Neuron (in vitro differentiated cells): Measurements from ENCODE around the gene CRYGD.
A peak's percentile ranks its signal among the peaks of the same experiment; 100 is the strongest.

ENCODE experiments used
- H2AFZ ChIP-seq: one replicate; pipeline ENCODE4 v1.6.1; 2013; ENCODE audit warnings: low read depth, mild to moderate bottlenecking, inconsistent platforms, low read length, moderate library complexity
- H3K27me3 ChIP-seq: one replicate; pipeline ENCODE4 v1.6.1; 2013; ENCODE audit warnings: low read length; ENCODE audit not compliant: insufficient read depth
- H3K36me3 ChIP-seq: one replicate; pipeline ENCODE4 v1.6.1; 2013; ENCODE audit warnings: low read length; ENCODE audit not compliant: insufficient read depth
- H3K4me1 ChIP-seq: one replicate; pipeline ENCODE4 v1.6.1; 2013; ENCODE audit warnings: low read length; ENCODE audit not compliant: insufficient read depth
- H3K4me3 ChIP-seq: 2 replicates; pipeline ENCODE4 v1.5.1; 2013; ENCODE audit warnings: mild to moderate bottlenecking, low read length, moderate library complexity
- H3K9me3 ChIP-seq: one replicate; pipeline ENCODE4 v1.6.1; 2013; ENCODE audit warnings: low read length

CRYGD gene

GRCh38 chr2:208096080-208096479 lies 28.2 kb downstream of the CRYGD start:
- Histone ChIP-seq H3K4me3 (no peak overlapping the region), H3K9me3 (no peaks in the 10 kb centered on the region), H2AFZ (no peak overlapping the region), H3K4me1 (no peaks in the 10 kb centered on the region), H3K27me3 (no peaks in the 10 kb centered on the region), H3K36me3 (no peaks in the 10 kb centered on the region)

GRCh38 chr2:208093128-208093527 lies 31.2 kb downstream of the CRYGD start:
- Histone ChIP-seq H3K27me3 (no peaks in the 10 kb centered on the region), H3K36me3 (no peaks in the 10 kb centered on the region), H3K4me3 (no peak overlapping the region), H2AFZ (no peak overlapping the region), H3K4me1 (no peaks in the 10 kb centered on the region), H3K9me3 (no peaks in the 10 kb centered on the region)

DNA sequence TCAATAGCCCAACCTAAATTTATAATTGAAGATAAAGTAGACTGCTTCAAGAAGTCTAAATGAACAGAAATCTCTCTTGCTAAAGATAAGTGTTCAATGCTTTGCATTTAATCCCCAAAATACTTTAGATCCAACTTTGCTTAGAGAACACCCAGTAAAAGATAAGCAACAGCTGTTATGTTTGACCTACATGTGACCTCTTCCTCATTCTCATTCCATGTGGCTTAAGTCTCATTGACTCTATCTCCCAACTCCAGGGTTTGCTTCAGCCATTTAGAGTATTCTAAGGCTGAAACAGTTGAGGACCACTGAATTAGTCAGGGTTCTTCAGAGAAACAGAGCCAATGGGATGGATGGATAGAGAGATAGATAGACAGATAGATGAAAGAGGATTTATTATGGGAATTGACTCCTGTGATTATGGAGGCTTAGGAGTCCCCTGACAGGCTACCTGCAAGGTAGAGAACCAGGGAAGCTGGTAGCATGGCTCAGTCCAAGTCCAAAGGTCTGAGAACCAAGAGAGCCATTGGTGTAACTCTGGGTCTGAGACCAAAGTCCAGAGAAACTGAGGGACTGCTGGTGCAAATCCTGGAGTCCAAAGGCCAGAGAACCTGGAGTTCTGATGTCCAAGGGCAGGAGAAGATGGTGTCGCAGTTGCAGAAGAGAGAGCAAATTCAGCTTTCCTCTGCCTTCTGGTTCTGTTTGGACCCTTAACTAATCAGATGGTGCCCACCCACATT lies 32.1 kb downstream of the CRYGD start:
- Histone ChIP-seq H3K4me3 (no peak overlapping the region), H3K27me3 (no peaks in the 10 kb centered on the region), H3K4me1 (no peaks in the 10 kb centered on the region), H3K9me3 (no peaks in the 10 kb centered on the region), H2AFZ (no peak overlapping the region), H3K36me3 (no peaks in the 10 kb centered on the region)

- Histone ChIP-seq H2AFZ (no peak overlapping the region), H3K36me3 (no peaks in the 10 kb centered on the region), H3K4me3 (no peak overlapping the region), H3K9me3 (no peaks in the 10 kb centered on the region), H3K4me1 (no peaks in the 10 kb centered on the region), H3K27me3 (no peaks in the 10 kb centered on the region)
These were observed 33.9 kb downstream of the CRYGD start for GRCh38 chr2:208090420-208090819.

GRCh38 chr2:208086029-208086428 lies 38.3 kb downstream of the CRYGD start:
- no peaks in the 10 kb centered on the region for H3K4me1 ChIP-seq
- no peaks in the 10 kb centered on the region for H3K36me3 ChIP-seq
- H3K27me3 ChIP-seq = no peaks in the 10 kb centered on the region
- no peak overlapping the region for H2AFZ ChIP-seq
- H3K9me3 ChIP-seq = no peaks in the 10 kb centered on the region
- H3K4me3 ChIP-seq = no peak overlapping the region

- H3K36me3 ChIP-seq = no peaks in the 10 kb centered on the region
- no peak overlapping the region for H2AFZ ChIP-seq
- H3K4me3 ChIP-seq = no peak overlapping the region
- peaks cover 2% of the 10 kb centered on the region for H3K9me3 ChIP-seq
- no peaks in the 10 kb centered on the region for H3K4me1 ChIP-seq
- H3K27me3 ChIP-seq = no peaks in the 10 kb centered on the region
These were observed 40.5 kb downstream of the CRYGD start for GRCh38 chr2:208083807-208084206.

DNA sequence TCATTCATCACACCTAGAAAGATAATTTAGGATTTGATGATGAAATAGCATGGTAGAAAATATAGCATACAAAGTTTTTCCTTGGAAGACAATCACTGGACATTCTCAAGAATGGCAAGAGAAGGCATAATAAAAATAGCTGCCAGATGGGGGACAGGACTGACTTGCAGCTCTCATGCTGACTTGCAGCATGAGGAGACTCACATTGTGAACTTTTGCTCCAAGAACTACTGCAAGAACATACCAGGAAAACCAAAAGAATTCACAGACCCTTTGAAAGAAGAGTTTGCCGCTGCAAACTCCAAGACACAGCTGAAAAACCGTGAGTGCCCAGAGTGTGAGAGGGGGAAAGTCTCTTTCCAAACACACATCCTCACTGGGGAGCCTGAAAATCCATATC lies 47.0 kb downstream of the CRYGD start:
- H3K36me3 ChIP-seq = no peaks in the 10 kb centered on the region
- no peak overlapping the region for H3K4me3 ChIP-seq
- peaks cover 5% of the 10 kb centered on the region for H3K4me1 ChIP-seq
- peaks cover 2% of the 10 kb centered on the region for H3K9me3 ChIP-seq
- H3K27me3 ChIP-seq = no peaks in the 10 kb centered on the region
- no peak overlapping the region for H2AFZ ChIP-seq

DNA sequence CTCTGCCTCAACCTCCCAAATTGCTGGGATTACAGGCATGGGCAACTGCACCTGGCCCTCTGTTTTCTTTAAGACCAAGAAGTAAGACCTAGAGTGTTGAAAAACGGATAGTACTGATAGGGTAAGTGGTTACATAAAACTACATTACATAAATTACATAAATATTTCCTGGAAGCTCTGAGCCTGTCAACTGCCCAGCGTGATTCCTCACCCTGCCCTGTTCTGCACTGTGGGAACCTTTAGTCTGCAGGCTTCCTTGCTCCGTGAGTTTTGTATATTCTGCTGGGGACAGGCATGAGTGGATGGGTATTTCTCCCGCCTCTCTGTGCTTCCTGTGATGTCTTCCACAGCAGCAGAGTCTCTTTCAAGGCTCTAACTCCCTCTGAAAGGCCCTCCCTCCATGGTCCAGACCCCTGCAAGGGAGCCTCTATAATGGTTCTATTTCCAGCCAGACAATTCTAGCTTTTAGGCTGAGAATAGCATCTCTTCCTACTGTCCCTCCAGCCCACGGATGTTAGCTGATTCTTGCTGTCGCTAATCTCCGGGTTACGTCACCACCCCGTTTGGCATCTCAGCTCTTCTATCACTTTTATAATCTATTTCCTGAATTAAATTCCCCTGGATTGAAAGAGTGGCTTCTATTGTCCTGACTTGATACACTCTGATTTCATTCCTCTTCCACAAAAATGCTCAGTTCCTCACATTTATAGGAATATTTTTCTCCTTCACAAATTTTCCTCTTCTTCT lies 49.5 kb downstream of the CRYGD start:
- Histone ChIP-seq H3K4me3 (no peak overlapping the region), H3K27me3 (no peaks in the 10 kb centered on the region), H2AFZ (peak overlapping the region; percentile 65), H3K36me3 (no peaks in the 10 kb centered on the region), H3K4me1 (peaks cover 5% of the 10 kb centered on the region), H3K9me3 (no peaks in the 10 kb centered on the region)

GRCh38 chr2:208072250-208072892 lies 52.0 kb downstream of the CRYGD start:
- H3K4me1 ChIP-seq = peaks cover 5% of the 10 kb centered on the region

More at GRCh38 chr2:208072250-208072892, 52.0 kb downstream of the CRYGD start:
- Histone ChIP-seq H2AFZ (no peak overlapping the region), H3K27me3 (no peaks in the 10 kb centered on the region), H3K9me3 (no peaks in the 10 kb centered on the region), H3K36me3 (no peaks in the 10 kb centered on the region), H3K4me3 (no peak overlapping the region)
